Measurements from ENCODE around the gene UBE2G2.

Gene UBE2G2

GRCh38 chr21:44735821-44736220 lies 65.8 kb downstream of the UBE2G2 start:
- Histone ChIP-seq H3K4me1 (ENCODE audit: insufficient read depth, low read length) (no peaks in the 10 kb centered on the region), H3K9me3 (ENCODE audit: low read length) (peaks cover 6% of the 10 kb centered on the region), H3K9ac (ENCODE audit: low read length) (no peak overlapping the region), H3K27ac (ENCODE audit: low read depth, low read length) (no peak overlapping the region), H3K27me3 (ENCODE audit: control insufficient read depth in 1 of 2, insufficient read depth in 2 of 2, low read length in 2 of 2) (no peaks in the 10 kb centered on the region), H3K36me3 (ENCODE audit: insufficient read depth, low read length) (no peaks in the 10 kb centered on the region), H3K4me3 (ENCODE audit: low read depth in 1 of 2, low read length in 2 of 2) (no peak overlapping the region)

DNA sequence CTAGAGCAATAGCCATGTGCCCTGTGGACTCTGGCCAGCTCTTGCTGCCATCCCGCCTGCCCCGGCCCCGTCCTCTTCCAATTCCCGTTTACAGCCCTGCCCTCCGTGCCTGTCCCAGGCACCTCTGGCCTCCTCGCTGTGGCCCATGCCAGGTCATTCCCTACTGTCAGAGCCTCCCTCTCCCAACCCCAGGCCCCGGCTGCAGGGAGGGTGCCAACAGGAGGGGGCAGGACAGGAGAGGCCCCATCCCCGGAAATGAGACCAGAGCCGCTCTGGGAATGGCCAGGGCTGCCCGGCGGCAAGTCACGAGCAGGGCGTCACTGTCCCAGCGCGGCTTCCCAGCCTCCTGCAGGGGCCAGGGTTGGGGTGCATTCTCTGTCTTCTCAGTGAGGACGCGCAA lies 66.8 kb downstream of the UBE2G2 start:
- Histone ChIP-seq H3K27ac (ENCODE audit: low read depth, low read length) (no peak overlapping the region), H3K9ac (ENCODE audit: low read length) (no peak overlapping the region), H3K27me3 (ENCODE audit: control insufficient read depth in 1 of 2, insufficient read depth in 2 of 2, low read length in 2 of 2) (no peaks in the 10 kb centered on the region), H3K36me3 (ENCODE audit: insufficient read depth, low read length) (no peaks in the 10 kb centered on the region), H3K9me3 (ENCODE audit: low read length) (peaks cover 6% of the 10 kb centered on the region), H3K4me1 (ENCODE audit: insufficient read depth, low read length) (no peaks in the 10 kb centered on the region), H3K4me3 (ENCODE audit: low read depth in 1 of 2, low read length in 2 of 2) (no peak overlapping the region)

DNA sequence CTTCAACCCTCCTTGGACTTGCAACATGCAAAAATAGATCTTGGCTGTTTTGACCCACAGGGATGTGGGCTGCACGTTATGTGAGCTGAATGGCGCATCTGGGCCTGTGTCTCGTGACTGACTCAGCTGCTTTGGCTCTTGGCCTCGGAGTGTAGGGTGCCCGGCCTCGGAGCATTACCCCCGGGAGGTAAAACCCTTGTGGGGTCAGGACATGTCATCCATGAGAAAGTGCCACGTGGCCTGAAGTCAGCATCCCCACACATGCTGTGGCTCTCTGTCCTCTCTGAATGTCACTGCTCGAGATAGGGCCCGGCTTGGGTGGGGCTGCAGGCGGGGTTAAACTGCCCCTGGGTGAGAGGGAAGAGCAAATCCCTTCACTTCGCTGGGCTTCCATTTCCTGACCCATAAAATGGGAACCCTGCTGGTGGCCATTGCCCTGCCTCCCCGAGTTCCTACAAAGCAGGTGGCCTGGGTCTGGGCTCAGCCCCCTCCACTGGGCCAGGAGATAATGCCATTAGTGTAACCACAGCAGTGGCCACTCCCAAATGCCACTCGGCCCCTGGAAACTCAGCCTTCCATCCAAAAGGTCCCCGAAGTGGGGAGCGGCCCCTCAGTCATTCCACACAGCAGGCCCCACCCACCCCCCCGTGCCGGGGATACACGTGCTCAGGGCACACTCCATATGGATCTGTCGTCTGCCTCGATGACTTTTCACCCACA lies 67.4 kb downstream of the UBE2G2 start:
- H3K27me3 ChIP-seq (ENCODE audit: control insufficient read depth in 1 of 2, insufficient read depth in 2 of 2, low read length in 2 of 2) = no peaks in the 10 kb centered on the region
- no peak overlapping the region for H3K27ac ChIP-seq (ENCODE audit: low read depth, low read length)
- no peak overlapping the region for H3K9ac ChIP-seq (ENCODE audit: low read length)
- H3K4me3 ChIP-seq (ENCODE audit: low read depth in 1 of 2, low read length in 2 of 2) = no peak overlapping the region
- peaks cover 6% of the 10 kb centered on the region for H3K9me3 ChIP-seq (ENCODE audit: low read length)
- H3K36me3 ChIP-seq (ENCODE audit: insufficient read depth, low read length) = no peaks in the 10 kb centered on the region
- no peaks in the 10 kb centered on the region for H3K4me1 ChIP-seq (ENCODE audit: insufficient read depth, low read length)

GRCh38 chr21:44732956-44733355 lies 68.7 kb downstream of the UBE2G2 start:
- Histone ChIP-seq H3K9me3 (ENCODE audit: low read length) (no peaks in the 10 kb centered on the region), H3K27ac (ENCODE audit: low read depth, low read length) (no peak overlapping the region), H3K27me3 (ENCODE audit: control insufficient read depth in 1 of 2, insufficient read depth in 2 of 2, low read length in 2 of 2) (no peaks in the 10 kb centered on the region), H3K36me3 (ENCODE audit: insufficient read depth, low read length) (no peaks in the 10 kb centered on the region), H3K4me3 (ENCODE audit: low read depth in 1 of 2, low read length in 2 of 2) (no peak overlapping the region), H3K9ac (ENCODE audit: low read length) (no peak overlapping the region), H3K4me1 (ENCODE audit: insufficient read depth, low read length) (no peaks in the 10 kb centered on the region)

DNA sequence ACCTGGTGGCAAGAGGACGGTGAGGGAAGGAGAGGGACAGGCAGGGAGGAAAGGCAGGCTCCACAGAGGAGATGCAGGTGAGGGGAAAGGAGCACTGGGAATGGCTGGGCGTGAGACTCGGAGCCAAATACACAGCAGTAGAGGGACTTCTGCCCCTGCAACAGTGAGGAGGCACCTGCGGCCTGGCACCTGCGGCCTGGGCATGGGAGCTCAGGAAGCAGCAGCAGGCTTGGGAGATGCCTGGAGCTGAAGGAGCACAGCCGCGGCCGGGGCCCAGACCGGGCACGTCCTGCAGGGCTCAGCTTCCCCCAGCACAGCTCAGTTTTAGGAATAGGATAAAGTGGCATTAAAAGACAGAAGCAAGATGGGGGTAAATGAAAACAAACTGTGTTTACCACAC lies 69.4 kb downstream of the UBE2G2 start:
- H3K27ac ChIP-seq (ENCODE audit: low read depth, low read length) = no peak overlapping the region
- no peak overlapping the region for H3K9ac ChIP-seq (ENCODE audit: low read length)
- H3K27me3 ChIP-seq (ENCODE audit: control insufficient read depth in 1 of 2, insufficient read depth in 2 of 2, low read length in 2 of 2) = peaks cover 0 to 2% of the 10 kb centered on the region in 2 donors
- H3K9me3 ChIP-seq (ENCODE audit: low read length) = no peaks in the 10 kb centered on the region
- no peaks in the 10 kb centered on the region for H3K4me1 ChIP-seq (ENCODE audit: insufficient read depth, low read length)
- no peaks in the 10 kb centered on the region for H3K36me3 ChIP-seq (ENCODE audit: insufficient read depth, low read length)
- H3K4me3 ChIP-seq (ENCODE audit: low read depth in 1 of 2, low read length in 2 of 2) = no peak overlapping the region

DNA sequence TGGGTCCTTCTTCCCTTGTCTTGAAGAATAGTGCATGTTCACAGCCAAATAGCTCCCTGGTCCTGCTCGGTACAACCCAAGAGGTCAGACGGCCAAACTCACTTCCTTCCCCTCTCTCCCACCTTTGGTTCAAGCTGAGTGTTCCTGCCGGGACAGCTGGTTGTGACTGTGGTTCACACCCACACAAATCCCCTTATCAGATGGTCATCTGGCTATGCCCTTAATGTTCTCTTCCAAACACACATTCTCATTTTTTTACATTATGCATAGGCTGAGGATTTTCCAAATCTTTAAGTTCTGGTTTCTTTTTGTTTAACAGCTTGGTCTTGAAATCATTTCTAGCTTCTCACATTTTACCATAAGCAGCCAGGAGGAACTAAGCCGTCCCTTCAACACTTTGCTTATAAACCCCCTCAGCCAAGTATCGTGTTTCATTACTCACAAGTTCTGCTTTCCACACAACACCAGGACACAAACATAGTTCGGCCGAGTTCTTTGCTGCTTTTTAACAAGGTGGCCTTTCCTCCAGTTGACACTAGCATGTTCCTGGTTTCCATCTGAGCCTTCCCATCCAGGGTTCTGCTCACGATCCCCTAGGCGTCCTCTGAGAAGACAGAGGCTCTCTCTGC lies 70.6 kb downstream of the UBE2G2 start:
- no peaks in the 10 kb centered on the region for H3K4me1 ChIP-seq (ENCODE audit: insufficient read depth, low read length)
- H3K9ac ChIP-seq (ENCODE audit: low read length) = no peak overlapping the region
- no peak overlapping the region for H3K27ac ChIP-seq (ENCODE audit: low read depth, low read length)
- no peaks in the 10 kb centered on the region for H3K9me3 ChIP-seq (ENCODE audit: low read length)
- no peak overlapping the region for H3K4me3 ChIP-seq (ENCODE audit: low read depth in 1 of 2, low read length in 2 of 2)
- peaks cover 0 to 14% of the 10 kb centered on the region in 2 donors for H3K27me3 ChIP-seq (ENCODE audit: control insufficient read depth in 1 of 2, insufficient read depth in 2 of 2, low read length in 2 of 2)
- H3K36me3 ChIP-seq (ENCODE audit: insufficient read depth, low read length) = no peaks in the 10 kb centered on the region

- no peaks in the 10 kb centered on the region for H3K9me3 ChIP-seq (ENCODE audit: low read length)
- H3K4me3 ChIP-seq (ENCODE audit: low read depth in 1 of 2, low read length in 2 of 2) = no peak overlapping the region
- H3K36me3 ChIP-seq (ENCODE audit: insufficient read depth, low read length) = no peaks in the 10 kb centered on the region
- H3K27ac ChIP-seq (ENCODE audit: low read depth, low read length) = no peak overlapping the region
- no peaks in the 10 kb centered on the region for H3K4me1 ChIP-seq (ENCODE audit: insufficient read depth, low read length)
- H3K27me3 ChIP-seq (ENCODE audit: control insufficient read depth in 1 of 2, insufficient read depth in 2 of 2, low read length in 2 of 2) = peaks cover 0 to 15% of the 10 kb centered on the region in 2 donors
- H3K9ac ChIP-seq (ENCODE audit: low read length) = no peak overlapping the region
Measured at GRCh38 chr21:44730028-44730395, 71.6 kb downstream of the UBE2G2 start.

DNA sequence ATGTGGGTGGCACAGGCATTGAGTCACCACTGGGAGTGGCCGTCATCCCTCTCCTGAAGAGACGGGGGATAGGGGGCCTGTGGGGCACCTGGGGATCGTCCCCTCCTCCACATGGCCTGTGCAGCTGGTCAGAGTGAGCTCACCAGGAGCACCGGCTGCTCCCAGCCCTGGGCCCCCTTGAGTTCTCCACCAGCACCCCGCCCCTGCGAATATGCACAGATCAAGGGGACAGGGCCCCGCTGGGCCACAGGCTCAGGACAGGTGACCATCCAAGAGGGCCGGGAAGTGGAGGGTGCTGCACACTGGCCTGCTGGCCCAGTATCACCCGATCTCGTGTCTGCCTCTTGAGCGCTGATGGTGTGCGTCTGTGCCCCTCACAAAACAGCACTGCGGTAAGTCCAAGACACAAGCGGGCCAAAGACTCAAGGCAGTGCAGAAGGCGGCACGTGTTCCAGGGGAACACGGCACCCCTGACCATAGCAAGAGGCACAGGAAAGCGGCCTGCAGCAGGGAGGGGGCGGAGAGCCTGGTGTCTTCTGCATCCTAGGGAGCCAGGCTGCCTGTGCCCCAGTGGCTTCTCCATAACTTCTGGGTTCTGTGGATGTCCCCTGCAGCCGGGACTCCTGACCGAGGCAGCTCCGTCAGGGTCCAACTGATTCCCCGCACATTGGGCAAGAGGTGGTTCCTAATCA lies 72.1 kb downstream of the UBE2G2 start:
- Histone ChIP-seq H3K27ac (ENCODE audit: low read depth, low read length) (no peak overlapping the region), H3K4me3 (ENCODE audit: low read depth in 1 of 2, low read length in 2 of 2) (no peak overlapping the region), H3K9ac (ENCODE audit: low read length) (no peak overlapping the region), H3K4me1 (ENCODE audit: insufficient read depth, low read length) (no peaks in the 10 kb centered on the region), H3K9me3 (ENCODE audit: low read length) (no peaks in the 10 kb centered on the region), H3K27me3 (ENCODE audit: control insufficient read depth in 1 of 2, insufficient read depth in 2 of 2, low read length in 2 of 2) (peaks cover 0 to 15% of the 10 kb centered on the region in 2 donors), H3K36me3 (ENCODE audit: insufficient read depth, low read length) (no peaks in the 10 kb centered on the region)

DNA sequence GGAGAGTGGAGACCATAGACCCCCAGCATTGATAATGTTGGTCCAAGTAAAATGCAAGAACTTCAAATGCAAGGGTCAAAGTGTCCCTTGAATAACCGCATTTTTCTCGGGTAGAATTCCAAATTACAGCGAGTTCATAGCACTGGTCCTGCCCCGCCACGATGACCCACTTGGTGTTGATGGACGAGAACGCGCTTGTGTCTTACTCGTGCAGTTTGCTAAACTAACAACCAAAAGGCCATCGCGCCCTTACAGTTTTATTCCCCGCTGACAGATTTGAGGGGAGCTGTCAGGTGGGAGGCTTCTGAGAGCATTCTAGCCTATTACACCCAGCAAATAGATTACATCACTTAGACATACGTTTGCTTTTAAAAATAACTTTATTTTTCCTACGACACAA lies 72.9 kb downstream of the UBE2G2 start:
- Histone ChIP-seq H3K4me3 (ENCODE audit: low read depth in 1 of 2, low read length in 2 of 2) (no peak overlapping the region), H3K9ac (ENCODE audit: low read length) (no peak overlapping the region), H3K4me1 (ENCODE audit: insufficient read depth, low read length) (no peaks in the 10 kb centered on the region), H3K9me3 (ENCODE audit: low read length) (no peaks in the 10 kb centered on the region), H3K27me3 (ENCODE audit: control insufficient read depth in 1 of 2, insufficient read depth in 2 of 2, low read length in 2 of 2) (peaks cover 0 to 21% of the 10 kb centered on the region in 2 donors), H3K36me3 (ENCODE audit: insufficient read depth, low read length) (no peaks in the 10 kb centered on the region), H3K27ac (ENCODE audit: low read depth, low read length) (no peak overlapping the region)

- H3K9me3 ChIP-seq (ENCODE audit: low read length) = no peaks in the 10 kb centered on the region
Measured at GRCh38 chr21:44727757-44728156, 73.9 kb downstream of the UBE2G2 start.

DNA sequence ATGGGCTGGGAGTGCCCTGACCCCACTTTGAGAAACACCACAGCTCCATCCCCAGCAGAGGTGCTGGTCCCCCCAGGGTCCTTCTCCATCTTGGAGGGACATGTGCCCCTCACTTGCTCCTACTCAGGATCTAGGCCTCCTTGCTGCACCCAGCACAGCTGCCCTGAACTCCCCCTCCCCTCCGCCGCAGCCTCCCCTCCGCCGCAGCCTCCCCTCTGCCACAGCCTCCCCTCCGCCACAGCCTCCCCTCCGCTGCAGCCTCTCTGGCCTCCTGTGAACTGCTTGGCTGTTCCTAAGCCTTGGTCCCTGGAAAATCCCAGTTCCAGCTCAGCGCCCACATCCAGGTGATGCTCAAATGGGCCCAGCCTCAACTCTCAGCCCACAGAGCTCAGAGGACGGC lies 74.3 kb downstream of the UBE2G2 start:
- Histone ChIP-seq H3K36me3 (ENCODE audit: insufficient read depth, low read length) (no peaks in the 10 kb centered on the region), H3K27ac (ENCODE audit: low read depth, low read length) (no peak overlapping the region), H3K4me1 (ENCODE audit: insufficient read depth, low read length) (no peaks in the 10 kb centered on the region), H3K4me3 (ENCODE audit: low read depth in 1 of 2, low read length in 2 of 2) (no peak overlapping the region), H3K9me3 (ENCODE audit: low read length) (no peaks in the 10 kb centered on the region), H3K27me3 (ENCODE audit: control insufficient read depth in 1 of 2, insufficient read depth in 2 of 2, low read length in 2 of 2) (peaks cover 0 to 33% of the 10 kb centered on the region in 2 donors), H3K9ac (ENCODE audit: low read length) (no peak overlapping the region)

More at GRCh38 chr21:44727757-44728156, 73.9 kb downstream of the UBE2G2 start:
- H3K27ac ChIP-seq (ENCODE audit: low read depth, low read length) = no peak overlapping the region
- no peak overlapping the region for H3K4me3 ChIP-seq (ENCODE audit: low read depth in 1 of 2, low read length in 2 of 2)
- H3K9ac ChIP-seq (ENCODE audit: low read length) = no peak overlapping the region
- H3K27me3 ChIP-seq (ENCODE audit: control insufficient read depth in 1 of 2, insufficient read depth in 2 of 2, low read length in 2 of 2) = peaks cover 0 to 30% of the 10 kb centered on the region in 2 donors
- no peaks in the 10 kb centered on the region for H3K36me3 ChIP-seq (ENCODE audit: insufficient read depth, low read length)
- no peaks in the 10 kb centered on the region for H3K4me1 ChIP-seq (ENCODE audit: insufficient read depth, low read length)

Measured in muscle layer of colon (tissue), 2 donors.